Transverse colon (tissue), 4 donors: ENCODE measurements around the gene ROCK2. TPM values are rescaled to one million over a fixed set of nuclear protein-coding genes. Genes with fewer than 3 reads are reported as not detected.

Experiments
- DNase-seq: peaks from one replicate; pipeline ENCODE4 v3.0.0-alpha.2; 2019
- H3K27ac ChIP-seq, 4 donors: fragments of 200-600 bp; sonication (generic); 2 replicates each; pipeline ENCODE4 v1.5.1; 2016 to 2018; ENCODE audit warnings: inconsistent platforms in 4 of 4
- H3K27me3 ChIP-seq: fragments of 200-600 bp; sonication (generic); 2 replicates; pipeline ENCODE4 v1.5.1; 2017; ENCODE audit warnings: inconsistent platforms
- H3K36me3 ChIP-seq, 4 donors: fragments of 200-600 bp; sonication (generic); 2 replicates each; pipeline ENCODE4 v1.5.1; 2017 to 2019; ENCODE audit warnings: inconsistent platforms in 4 of 4
- H3K4me1 ChIP-seq, 4 donors: fragments of 200-600 bp; sonication (generic); 2 replicates each; pipeline ENCODE4 v1.5.1; 2017 to 2020; ENCODE audit warnings: inconsistent platforms in 4 of 4
- H3K4me3 ChIP-seq, 4 donors: fragments of 200-600 bp; sonication (generic); 1 replicate in 1 of 4; 2 replicates in 3 of 4; pipeline versions ENCODE4 v1.5.1 to v1.6.1; 2017 to 2019; ENCODE audit warnings: inconsistent platforms in 4 of 4
- H3K9me3 ChIP-seq, 2 donors: fragments of 200-600 bp; sonication (generic); 2 replicates each; pipeline ENCODE4 v1.5.1; 2017 to 2019; ENCODE audit warnings: inconsistent platforms in 2 of 2
- EP300 ChIP-seq: sonication (generic); formaldehyde crosslinking; IDR thresholded peaks from one replicate; pipeline ENCODE4 v1.6.1; 2017; ENCODE audit warnings: antibody characterized with exemption, low read depth
- POLR2A ChIP-seq: fragments of 450-650 bp; IDR thresholded peaks from one replicate; pipeline ENCODE4 v1.6.1; 2016; ENCODE audit warnings: antibody characterized with exemption, mild to moderate bottlenecking, moderate library complexity
- POLR2AphosphoS5 ChIP-seq, 3 donors: sonication (generic); formaldehyde crosslinking; IDR thresholded peaks; one replicate each; pipeline ENCODE4 v1.6.1; 2016; ENCODE audit warnings: antibody characterized with exemption in 3 of 3
- WGBS, 2 donors: methylation state at CpG; one replicate each; pipeline ENCODE4 v1.1.5; 2018; ENCODE audit warnings: low coverage in 1 of 2; 5-methylcytosine and 5-hydroxymethylcytosine counted together
- in situ Hi-C, 4 donors: fragments of 200-750 bp; cut with MboI; loops; one replicate each; pipeline versions ENCODE4 v1.15.0 to v1.15.1; 2017; ENCODE audit warnings: low sequenced_read_pairs in 3 of 4, low pct_ligation_motif_present in 1 of 4, low pct_unique_long_range_greater_than_20kb in 1 of 4
- intact Hi-C: fragments of 100-400 bp; cut with DNase I; formaldehyde crosslinking; loops from one replicate; pipeline ENCODE4 v1.15.1; 2023; ENCODE audit warnings: low total_unique reads
- total RNA-seq, 4 donors: library from RNA; depleted of rRNA; stranded (reverse); fragments of >200 nt; gene quantifications; one replicate each; pipeline ENCODE4 v1.1.0, GENCODE V29; 2016
- TF ChIP-seq, protein P1 (sequence below), 5 experiments: fragments of 200-600 bp in 3 of 5; fragments of 450-650 bp in 2 of 5; sonication (generic) in 3 of 5; IDR thresholded peaks; 1 replicate in 2 of 5; 2 replicates in 3 of 5; pipeline ENCODE4 v1.5.1; 2016 to 2017; ENCODE audit warnings: antibody characterized with exemption in 5 of 5, inconsistent platforms in 3 of 5, mild to moderate bottlenecking in 2 of 5, moderate library complexity in 1 of 5

ROCK2 gene
- total RNA-seq, 4 donors from 2014 or later: 53.9 to 93.0 (median 74.7) TPM

DNA sequence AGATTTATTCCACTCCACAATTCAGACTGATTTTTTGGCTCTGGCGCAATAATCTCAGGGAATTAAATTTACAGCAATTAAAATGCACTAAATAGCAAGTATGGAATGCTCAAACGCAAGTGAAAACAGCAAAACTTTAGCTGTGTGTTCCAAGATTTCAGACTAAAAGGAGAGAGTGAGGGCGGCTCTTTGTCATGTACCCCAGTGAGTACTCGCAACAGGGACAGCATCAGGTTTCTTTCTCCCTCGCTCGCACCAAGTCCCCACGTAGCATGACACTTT, 1.1 kb downstream of the ROCK2 start:
- Histone ChIP-seq H3K9me3 (no peaks in the 10 kb centered on the region), H3K4me1 (peaks cover 8 to 50% (median 42%) of the 10 kb centered on the region in 4 donors), H3K4me3 (peak overlapping the region; percentile 74 to 100 (median 80)), H3K36me3 (no peaks in the 10 kb centered on the region), H3K27me3 (no peaks in the 10 kb centered on the region), H3K27ac (peak overlapping the region; percentile 100)
- 0 to 13% methylated on average over 2 to 7 of the region's 7 CpGs for WGBS, 2 donors
- TF ChIP-seq EP300 (no peak), POLR2AphosphoS5 (IDR thresholded peaks at IDR 0.05) (no peak), POLR2A (no peak)
- TF ChIP-seq, protein P1, sequence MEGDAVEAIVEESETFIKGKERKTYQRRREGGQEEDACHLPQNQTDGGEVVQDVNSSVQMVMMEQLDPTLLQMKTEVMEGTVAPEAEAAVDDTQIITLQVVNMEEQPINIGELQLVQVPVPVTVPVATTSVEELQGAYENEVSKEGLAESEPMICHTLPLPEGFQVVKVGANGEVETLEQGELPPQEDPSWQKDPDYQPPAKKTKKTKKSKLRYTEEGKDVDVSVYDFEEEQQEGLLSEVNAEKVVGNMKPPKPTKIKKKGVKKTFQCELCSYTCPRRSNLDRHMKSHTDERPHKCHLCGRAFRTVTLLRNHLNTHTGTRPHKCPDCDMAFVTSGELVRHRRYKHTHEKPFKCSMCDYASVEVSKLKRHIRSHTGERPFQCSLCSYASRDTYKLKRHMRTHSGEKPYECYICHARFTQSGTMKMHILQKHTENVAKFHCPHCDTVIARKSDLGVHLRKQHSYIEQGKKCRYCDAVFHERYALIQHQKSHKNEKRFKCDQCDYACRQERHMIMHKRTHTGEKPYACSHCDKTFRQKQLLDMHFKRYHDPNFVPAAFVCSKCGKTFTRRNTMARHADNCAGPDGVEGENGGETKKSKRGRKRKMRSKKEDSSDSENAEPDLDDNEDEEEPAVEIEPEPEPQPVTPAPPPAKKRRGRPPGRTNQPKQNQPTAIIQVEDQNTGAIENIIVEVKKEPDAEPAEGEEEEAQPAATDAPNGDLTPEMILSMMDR (IDR thresholded peaks at IDR 0.05): no peak
- intact Hi-C loops (no loop called here), in situ Hi-C loops (loop anchor here in 1 of 4 donors (10.0 kb wide), 1 partner anchor 61 kb away; no protein-coding TSS in a partner anchor)
- DNase-seq: no peak

DNA sequence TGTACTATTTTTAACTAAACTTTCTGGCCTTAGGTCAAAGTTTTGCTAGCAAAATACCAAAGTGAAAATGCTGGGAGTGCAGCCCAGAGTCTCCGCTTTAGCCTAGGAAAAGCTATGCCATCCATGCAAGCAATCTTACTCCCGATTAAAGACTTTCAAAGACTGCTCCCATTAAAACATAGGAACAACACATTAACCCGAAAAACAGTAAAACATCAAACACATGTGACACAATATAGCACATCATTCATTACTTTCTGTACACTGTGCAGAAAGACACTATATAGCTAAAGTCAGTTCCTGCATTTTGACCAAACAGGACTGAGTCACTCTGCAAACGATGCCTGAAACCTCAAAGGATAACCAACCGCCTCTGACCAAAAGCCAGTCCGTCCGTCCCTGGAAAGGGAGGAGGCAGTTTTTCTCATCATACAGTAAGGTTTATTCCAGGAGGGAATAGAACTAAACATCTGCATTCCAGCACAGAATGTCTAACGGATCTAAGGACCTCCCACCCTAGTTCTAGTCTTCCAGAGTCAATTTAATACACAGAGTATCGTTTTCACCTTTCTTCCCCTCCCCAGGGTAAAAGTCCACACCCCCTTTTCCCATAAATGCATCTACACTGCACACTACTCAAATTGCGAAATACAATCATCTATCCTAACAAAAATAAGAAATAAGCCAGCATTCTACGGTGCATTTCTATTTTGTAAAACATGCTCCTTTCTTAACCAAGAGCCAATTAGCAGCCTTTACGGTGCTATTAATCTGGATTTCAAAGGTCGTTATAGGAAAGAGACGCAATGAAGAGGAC, 1.7 kb downstream of the ROCK2 start:
- Histone ChIP-seq H3K4me1 (peaks cover 8 to 49% (median 41%) of the 10 kb centered on the region in 4 donors), H3K4me3 (peak overlapping the region; percentile 74 to 100 (median 80)), H3K27me3 (no peaks in the 10 kb centered on the region), H3K9me3 (no peaks in the 10 kb centered on the region), H3K27ac (peak overlapping the region; percentile 100), H3K36me3 (no peaks in the 10 kb centered on the region)
- TF ChIP-seq POLR2A (no peak), POLR2AphosphoS5 (IDR thresholded peaks at IDR 0.05) (peak; percentile 35 to 71 (median 56))
- 4 to 6% methylated on average over 14 of the region's 14 CpGs for WGBS, 2 donors
- in situ Hi-C loops: loop anchor here in 1 of 4 donors (10.0 kb wide), 1 partner anchor 62 kb away; no protein-coding TSS in a partner anchor
- DNase-seq: peak; percentile 54
- intact Hi-C loops: no loop called here

DNA sequence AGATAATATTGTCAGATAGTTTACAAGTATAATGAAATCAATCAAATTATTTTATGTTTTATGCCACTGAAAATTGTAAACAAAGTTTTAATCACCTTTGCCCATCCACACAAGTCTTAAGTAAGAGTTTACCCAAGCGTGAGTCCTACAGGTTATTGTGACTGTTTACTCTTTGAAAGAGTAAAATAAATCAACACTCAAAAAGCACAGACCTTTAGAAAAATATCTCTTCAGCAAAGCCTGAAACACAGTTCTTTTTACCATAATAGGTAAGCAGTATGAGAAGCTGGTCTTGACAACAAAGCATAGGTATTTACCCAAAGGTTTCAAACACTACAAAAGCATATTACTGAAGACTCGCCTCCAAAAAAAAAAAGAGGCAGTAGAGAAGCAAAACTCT, 3.7 kb downstream of the ROCK2 start:
- TF ChIP-seq POLR2AphosphoS5 (IDR thresholded peaks at IDR 0.05) (no peak), EP300 (no peak), POLR2A (no peak)
- TF ChIP-seq, protein P1 (IDR thresholded peaks at IDR 0.05): no peak
- Histone ChIP-seq H3K9me3 (no peaks in the 10 kb centered on the region), H3K27ac (peak overlapping the region; percentile 100), H3K4me1 (peaks cover 4 to 46% (median 36%) of the 10 kb centered on the region in 4 donors), H3K36me3 (no peaks in the 10 kb centered on the region), H3K4me3 (no peak overlapping the region), H3K27me3 (no peaks in the 10 kb centered on the region)
- WGBS, 2 donors: 33% methylated on average over 1 to 2 of the region's 2 CpGs
- intact Hi-C loops (no loop called here), in situ Hi-C loops (loop anchor here in 1 of 4 donors (10.0 kb wide), 1 partner anchor 64 kb away; no protein-coding TSS in a partner anchor)
- DNase-seq: no peak

DNA sequence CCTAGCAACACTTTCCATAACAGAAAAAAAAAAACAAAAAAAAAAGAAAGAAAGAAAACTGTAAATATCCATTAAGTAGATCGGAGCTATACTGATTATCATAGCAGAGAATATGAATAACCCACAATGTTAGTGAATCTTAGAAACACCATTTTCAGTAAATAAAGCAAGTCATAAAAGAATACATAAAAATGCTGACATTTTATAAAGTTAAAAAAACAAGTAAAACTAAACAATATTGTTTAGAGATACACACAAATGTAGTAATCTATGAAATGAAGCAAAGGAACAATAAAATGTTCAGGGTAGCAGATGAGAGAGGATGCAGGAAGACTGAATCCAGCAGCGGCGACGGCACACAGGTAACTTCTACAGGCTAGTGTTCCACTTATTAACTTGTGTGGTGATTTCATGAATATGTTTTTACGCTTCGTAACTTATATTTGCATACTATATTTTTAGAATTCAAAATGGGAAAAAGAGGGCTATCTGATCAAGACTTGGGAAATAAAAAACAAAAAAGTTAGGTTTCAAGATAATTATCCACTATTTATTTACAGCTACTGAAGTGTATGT, 4.8 kb downstream of the ROCK2 start:
- Histone ChIP-seq H3K4me1 (peaks cover 0 to 50% (median 34%) of the 10 kb centered on the region in 4 donors), H3K36me3 (no peaks in the 10 kb centered on the region), H3K4me3 (no peak overlapping the region), H3K27me3 (no peaks in the 10 kb centered on the region), H3K9me3 (no peaks in the 10 kb centered on the region), H3K27ac (peak overlapping the region in 3 of 4 donors; percentile 7 to 100 (median 100))
- in situ Hi-C loops: loop anchor here in 1 of 4 donors (10.0 kb wide), 1 partner anchor 65 kb away; no protein-coding TSS in a partner anchor
- WGBS, 2 donors: 74 to 83% methylated on average over 6 of the region's 6 CpGs
- DNase-seq: no peak
- intact Hi-C loops: no loop called here
- TF ChIP-seq POLR2A (no peak), POLR2AphosphoS5 (IDR thresholded peaks at IDR 0.05) (no peak), EP300 (no peak)
- TF ChIP-seq, protein P1 (IDR thresholded peaks at IDR 0.05): no peak
